NT2/D1 (cell line): ENCODE results near the gene MARS1.

ENCODE experiments used
- DNase-seq: peaks from one replicate; pipeline ENCODE4 v3.0.0-alpha.2; 2011; ENCODE audit warnings: low read depth, low spot score
- H3K27me3 ChIP-seq: 2 replicates; pipeline ENCODE4 v1.6.0; 2011; ENCODE audit warnings: mild to moderate bottlenecking; ENCODE audit not compliant: insufficient read length, insufficient read depth
- H3K36me3 ChIP-seq: 2 replicates; pipeline ENCODE4 v1.6.1; 2011; ENCODE audit warnings: mild to moderate bottlenecking, low read length, mixed read lengths; ENCODE audit not compliant: insufficient read depth, insufficient read length
- H3K4me1 ChIP-seq: 2 replicates; pipeline ENCODE4 v1.5.1; 2011; ENCODE audit not compliant: insufficient read depth, insufficient read length
- H3K4me3 ChIP-seq: 2 replicates; pipeline ENCODE4 v1.5.1; 2011; ENCODE audit warnings: low read depth; ENCODE audit not compliant: insufficient read length
- H3K9ac ChIP-seq: 2 replicates; pipeline ENCODE4 v1.6.0; 2011; ENCODE audit warnings: low read depth; ENCODE audit not compliant: insufficient read length
- H3K9me3 ChIP-seq: 2 replicates; pipeline ENCODE4 v1.5.1; 2011; ENCODE audit warnings: mild to moderate bottlenecking, low read length; ENCODE audit not compliant: insufficient read depth
- SUZ12 ChIP-seq: IDR thresholded peaks from 2 replicates; pipeline ENCODE4 v1.6.1; 2011; ENCODE audit not compliant: insufficient read length, insufficient read depth; ENCODE audit errors: extremely low read depth
- YY1 ChIP-seq: IDR thresholded peaks from 2 replicates; pipeline ENCODE4 v1.6.1; 2011; ENCODE audit not compliant: insufficient read length, insufficient read depth
- ZNF274 ChIP-seq: IDR thresholded peaks from 2 replicates; pipeline ENCODE4 v1.6.1; 2011; ENCODE audit warnings: mild to moderate bottlenecking, low read depth, low read length

MARS1 gene

DNA sequence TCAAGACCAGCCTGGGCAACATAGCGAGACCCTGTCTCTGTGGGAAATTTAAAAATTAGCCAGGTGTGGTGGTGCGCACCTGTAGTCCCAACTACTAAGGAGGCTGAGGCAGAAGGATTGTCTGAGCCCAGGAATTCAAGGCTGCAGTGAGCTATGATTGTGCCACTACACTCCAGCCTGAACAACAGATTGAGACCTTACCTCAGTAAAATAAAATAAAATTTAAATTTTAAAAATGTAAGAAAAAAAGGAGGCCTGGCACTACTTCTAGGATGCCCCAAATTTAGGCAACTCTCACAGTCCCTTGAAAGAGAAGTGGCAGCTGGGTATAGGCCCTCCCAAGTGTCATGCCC, 33.7 kb upstream of the MARS1 start:
- Histone ChIP-seq H3K4me1 (peaks cover 31% of the 10 kb centered on the region), H3K9ac (no peak overlapping the region), H3K36me3 (no peaks in the 10 kb centered on the region), H3K4me3 (no peak overlapping the region), H3K9me3 (no peaks in the 10 kb centered on the region), H3K27me3 (no peaks in the 10 kb centered on the region)
- no peak for DNase-seq
- TF ChIP-seq ZNF274 (no peak), YY1 (no peak), SUZ12 (no peak)

DNA sequence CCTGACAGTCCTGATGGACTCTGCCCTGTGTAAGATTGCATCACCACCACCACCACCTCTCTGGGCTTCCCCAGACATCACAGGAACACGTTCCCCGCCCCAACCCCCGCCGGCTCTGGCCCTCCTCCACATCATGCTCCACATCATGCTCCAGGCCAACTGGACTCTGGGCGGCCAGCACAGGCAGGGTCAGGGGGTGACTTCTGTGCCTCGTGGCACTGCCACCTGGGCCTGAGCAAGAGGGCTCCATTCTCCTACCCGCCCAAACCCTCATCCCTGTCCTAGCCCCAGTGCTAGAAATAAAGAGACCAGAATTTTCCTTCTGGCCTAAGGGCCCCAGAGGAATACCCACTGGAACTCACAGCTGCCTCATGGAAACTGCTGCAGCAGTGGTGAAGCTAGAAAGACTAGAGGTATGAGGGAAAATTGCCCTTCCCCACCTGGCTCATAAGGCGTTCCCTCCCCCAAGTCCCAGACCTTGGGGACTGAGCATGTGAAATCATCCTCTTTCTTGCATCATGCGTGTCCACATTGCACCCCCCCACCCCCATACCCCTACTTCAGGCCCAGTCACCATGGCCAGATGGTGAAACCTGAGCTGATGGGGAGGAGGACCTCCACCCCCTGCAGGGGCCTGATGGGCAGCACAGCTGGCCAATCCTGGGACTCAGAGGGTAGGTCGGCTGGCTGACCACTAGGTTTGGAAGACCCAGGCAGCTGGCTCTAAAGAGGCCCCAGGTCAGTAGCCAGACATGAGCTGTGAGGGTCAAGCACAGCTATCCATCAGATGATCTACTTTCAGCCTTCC, 33.1 kb upstream of the MARS1 start, which contains the start of gene INHBE:
TSS of gene INHBE (plus strand) at position 742 of the 808 bp plus-strand sequence. CDS start 230 bp downstream, outside the sequence.
- peak within 1 kb of the TSS; percentile 38 for H3K9ac ChIP-seq
- no peaks in the 10 kb centered on the region for H3K27me3 ChIP-seq
- no peak for DNase-seq

DNA sequence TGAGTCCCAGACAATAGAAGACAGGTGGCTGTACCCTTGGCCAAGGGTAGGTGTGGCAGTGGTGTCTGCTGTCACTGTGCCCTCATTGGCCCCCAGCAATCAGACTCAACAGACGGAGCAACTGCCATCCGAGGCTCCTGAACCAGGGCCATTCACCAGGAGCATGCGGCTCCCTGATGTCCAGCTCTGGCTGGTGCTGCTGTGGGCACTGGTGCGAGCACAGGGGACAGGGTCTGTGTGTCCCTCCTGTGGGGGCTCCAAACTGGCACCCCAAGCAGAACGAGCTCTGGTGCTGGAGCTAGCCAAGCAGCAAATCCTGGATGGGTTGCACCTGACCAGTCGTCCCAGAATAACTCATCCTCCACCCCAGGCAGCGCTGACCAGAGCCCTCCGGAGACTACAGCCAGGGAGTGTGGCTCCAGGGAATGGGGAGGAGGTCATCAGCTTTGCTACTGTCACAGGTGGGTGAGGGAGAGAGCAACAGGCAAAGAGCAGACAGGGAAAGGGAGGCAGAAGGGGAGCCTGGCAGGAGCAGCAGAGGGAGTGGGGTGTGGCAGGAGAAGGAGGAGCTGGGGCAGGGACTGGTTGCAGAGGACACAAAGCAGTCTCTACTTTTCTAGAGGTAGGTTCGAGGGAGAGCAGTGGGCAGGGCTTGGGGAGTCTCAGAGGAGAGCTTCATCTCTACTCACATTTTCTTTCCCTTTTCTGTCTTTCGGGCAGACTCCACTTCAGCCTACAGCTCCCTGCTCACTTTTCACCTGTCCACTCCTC, 32.3 kb upstream of the MARS1 start:
- H3K9ac ChIP-seq = peak overlapping the region; percentile 38
- DNase-seq = no peak
- TF ChIP-seq ZNF274 (no peak), YY1 (no peak), SUZ12 (no peak)
- peak overlapping the region; percentile 5 for H3K4me3 ChIP-seq
- H3K27me3 ChIP-seq = no peaks in the 10 kb centered on the region
- H3K4me1 ChIP-seq = peaks cover 31% of the 10 kb centered on the region
- H3K9me3 ChIP-seq = no peaks in the 10 kb centered on the region
- no peaks in the 10 kb centered on the region for H3K36me3 ChIP-seq

More for the DNA sequence above, 33.1 kb upstream of the MARS1 start, which contains the start of gene INHBE:
- Histone ChIP-seq H3K4me1 (peaks cover 31% of the 10 kb centered on the region), H3K9me3 (no peaks in the 10 kb centered on the region), H3K36me3 (no peaks in the 10 kb centered on the region), H3K4me3 (peak within 1 kb of the TSS; percentile 5)
- TF ChIP-seq YY1 (no peak), ZNF274 (no peak), SUZ12 (no peak)

DNA sequence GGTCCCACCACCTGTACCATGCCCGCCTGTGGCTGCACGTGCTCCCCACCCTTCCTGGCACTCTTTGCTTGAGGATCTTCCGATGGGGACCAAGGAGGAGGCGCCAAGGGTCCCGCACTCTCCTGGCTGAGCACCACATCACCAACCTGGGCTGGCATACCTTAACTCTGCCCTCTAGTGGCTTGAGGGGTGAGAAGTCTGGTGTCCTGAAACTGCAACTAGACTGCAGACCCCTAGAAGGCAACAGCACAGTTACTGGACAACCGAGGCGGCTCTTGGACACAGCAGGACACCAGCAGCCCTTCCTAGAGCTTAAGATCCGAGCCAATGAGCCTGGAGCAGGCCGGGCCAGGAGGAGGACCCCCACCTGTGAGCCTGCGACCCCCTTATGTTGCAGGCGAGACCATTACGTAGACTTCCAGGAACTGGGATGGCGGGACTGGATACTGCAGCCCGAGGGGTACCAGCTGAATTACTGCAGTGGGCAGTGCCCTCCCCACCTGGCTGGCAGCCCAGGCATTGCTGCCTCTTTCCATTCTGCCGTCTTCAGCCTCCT, 31.6 kb upstream of the MARS1 start:
- DNase-seq = peak; percentile 58
- no peaks in the 10 kb centered on the region for H3K27me3 ChIP-seq
- H3K9me3 ChIP-seq = no peaks in the 10 kb centered on the region
- H3K9ac ChIP-seq = peak overlapping the region; percentile 38
- peak overlapping the region; percentile 5 for H3K4me3 ChIP-seq
- TF ChIP-seq YY1 = no peak
- TF ChIP-seq ZNF274 = no peak
- no peak for TF ChIP-seq SUZ12
- peaks cover 31% of the 10 kb centered on the region for H3K4me1 ChIP-seq
- H3K36me3 ChIP-seq = no peaks in the 10 kb centered on the region

DNA sequence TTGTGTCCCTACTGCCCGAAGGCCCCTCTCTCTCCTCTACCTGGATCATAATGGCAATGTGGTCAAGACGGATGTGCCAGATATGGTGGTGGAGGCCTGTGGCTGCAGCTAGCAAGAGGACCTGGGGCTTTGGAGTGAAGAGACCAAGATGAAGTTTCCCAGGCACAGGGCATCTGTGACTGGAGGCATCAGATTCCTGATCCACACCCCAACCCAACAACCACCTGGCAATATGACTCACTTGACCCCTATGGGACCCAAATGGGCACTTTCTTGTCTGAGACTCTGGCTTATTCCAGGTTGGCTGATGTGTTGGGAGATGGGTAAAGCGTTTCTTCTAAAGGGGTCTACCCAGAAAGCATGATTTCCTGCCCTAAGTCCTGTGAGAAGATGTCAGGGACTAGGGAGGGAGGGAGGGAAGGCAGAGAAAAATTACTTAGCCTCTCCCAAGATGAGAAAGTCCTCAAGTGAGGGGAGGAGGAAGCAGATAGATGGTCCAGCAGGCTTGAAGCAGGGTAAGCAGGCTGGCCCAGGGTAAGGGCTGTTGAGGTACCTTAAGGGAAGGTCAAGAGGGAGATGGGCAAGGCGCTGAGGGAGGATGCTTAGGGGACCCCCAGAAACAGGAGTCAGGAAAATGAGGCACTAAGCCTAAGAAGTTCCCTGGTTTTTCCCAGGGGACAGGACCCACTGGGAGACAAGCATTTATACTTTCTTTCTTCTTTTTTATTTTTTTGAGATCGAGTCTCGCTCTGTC, 31.0 kb upstream of the MARS1 start:
- Histone ChIP-seq H3K9ac (no peak overlapping the region), H3K27me3 (no peaks in the 10 kb centered on the region), H3K4me1 (peaks cover 26% of the 10 kb centered on the region), H3K9me3 (no peaks in the 10 kb centered on the region), H3K4me3 (no peak overlapping the region), H3K36me3 (no peaks in the 10 kb centered on the region)
- TF ChIP-seq SUZ12 = no peak
- no peak for TF ChIP-seq YY1
- TF ChIP-seq ZNF274 = no peak
- DNase-seq = no peak

DNA sequence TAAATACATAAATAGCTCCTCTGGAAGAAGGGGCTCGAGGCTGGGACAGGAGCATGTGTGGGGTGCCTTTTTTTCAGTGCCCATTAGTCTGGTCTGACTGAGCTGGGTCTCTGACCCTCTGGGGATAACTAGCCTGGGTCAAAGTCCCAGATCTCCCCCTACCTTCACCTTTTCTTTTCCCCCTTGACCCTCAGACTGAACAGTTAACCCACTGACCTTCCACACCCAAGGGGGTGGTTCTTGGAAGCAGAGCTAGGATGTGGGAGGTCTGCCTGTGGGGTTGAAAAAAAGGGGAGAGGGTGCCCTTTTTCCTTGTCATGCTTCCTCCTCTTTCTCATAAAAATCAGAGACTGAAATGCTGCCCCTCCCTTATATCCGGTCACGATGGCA, 29.2 kb upstream of the MARS1 start:
- H3K27me3 ChIP-seq = no peaks in the 10 kb centered on the region
- peak overlapping the region; percentile 78 for H3K4me3 ChIP-seq
- no peaks in the 10 kb centered on the region for H3K9me3 ChIP-seq
- H3K36me3 ChIP-seq = no peaks in the 10 kb centered on the region
- TF ChIP-seq YY1 (no peak), SUZ12 (no peak), ZNF274 (no peak)
- H3K9ac ChIP-seq = peak overlapping the region; percentile 12
- DNase-seq = no peak
- peaks cover 23% of the 10 kb centered on the region for H3K4me1 ChIP-seq
